ENCODE measurements around the gene FLT4. TPM values are rescaled to one million over a fixed set of nuclear protein-coding genes. Genes with fewer than 3 reads are reported as not detected.

FLT4 gene
- total and polyA plus RNA-seq, 4 donors: 2.0 to 19.9 (median 7.6) TPM

DNA sequence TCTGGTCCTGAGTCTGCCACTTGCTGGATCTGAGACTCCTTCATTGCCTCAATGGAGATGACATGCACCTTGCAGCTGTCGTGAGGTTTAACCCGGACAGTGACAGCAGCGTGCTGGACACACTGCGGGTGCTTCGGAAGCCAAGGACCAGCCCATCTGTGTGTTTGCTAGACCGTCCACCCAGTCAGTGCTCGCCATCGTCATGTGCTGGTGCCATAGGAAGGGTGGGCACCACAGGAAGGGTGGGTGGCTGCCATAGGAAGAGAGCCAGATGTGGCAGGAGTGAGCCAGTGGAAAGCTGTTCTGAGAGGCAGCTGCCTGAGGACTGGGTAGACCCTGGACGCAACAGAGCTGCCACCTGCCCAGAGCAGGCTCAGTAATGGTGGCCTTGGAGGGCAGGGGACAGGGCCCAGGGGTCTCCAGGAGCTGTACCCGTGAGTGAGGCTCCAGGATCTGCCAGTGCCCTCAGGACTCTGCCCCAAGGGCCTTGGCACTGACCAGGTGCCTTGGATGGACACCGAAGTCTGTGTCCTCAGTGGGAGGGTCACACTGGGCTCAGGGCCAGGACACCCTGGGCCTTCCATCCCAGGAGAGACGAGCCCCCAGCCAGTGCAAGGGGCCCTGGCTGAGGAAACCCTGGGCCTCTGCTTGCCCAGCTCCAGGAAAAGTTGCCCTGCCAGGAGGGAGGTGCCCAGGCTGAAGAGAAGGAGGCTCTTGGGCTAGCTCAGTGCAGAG lies 21.8 kb downstream of the FLT4 start:
- no peaks in the 10 kb centered on the region for H3K9me3 ChIP-seq (ENCODE audit: control insufficient read depth in 4 of 4, low read length in 3 of 4)
- no peaks in the 10 kb centered on the region for H3K27me3 ChIP-seq (ENCODE audit: control insufficient read depth in 4 of 4, insufficient read depth in 4 of 4, low read length in 3 of 4)
- no peaks in the 10 kb centered on the region for H3K36me3 ChIP-seq (ENCODE audit: control insufficient read depth in 4 of 4, insufficient read depth in 3 of 4, low read depth in 1 of 4, low read length in 3 of 4)
- WGBS: 87% methylated on average over 12 of the region's 12 CpGs
- TF ChIP-seq RXRA (IDR thresholded peaks at IDR 0.05) (no peak), JUND (IDR thresholded peaks at IDR 0.05) (no peak), EGR1 (IDR thresholded peaks at IDR 0.05; ENCODE audit: low read depth in 2 of 2) (no peak), RAD21 (IDR thresholded peaks at IDR 0.05) (no peak), SP1 (IDR thresholded peaks at IDR 0.05) (no peak), GABPA (IDR thresholded peaks at IDR 0.05 in 1 of 2, conservative IDR thresholded peaks at IDR 0.05 in 1 of 2) (no peak), HNF4G (IDR thresholded peaks at IDR 0.05) (no peak), YY1 (IDR thresholded peaks at IDR 0.05) (no peak), FOXA2 (IDR thresholded peaks at IDR 0.05) (no peak), HNF4A (conservative IDR thresholded peaks at IDR 0.05) (no peak), TAF1 (conservative IDR thresholded peaks at IDR 0.05) (no peak), FOXA1 (IDR thresholded peaks at IDR 0.05) (no peak)
- TF ChIP-seq, protein P1, sequence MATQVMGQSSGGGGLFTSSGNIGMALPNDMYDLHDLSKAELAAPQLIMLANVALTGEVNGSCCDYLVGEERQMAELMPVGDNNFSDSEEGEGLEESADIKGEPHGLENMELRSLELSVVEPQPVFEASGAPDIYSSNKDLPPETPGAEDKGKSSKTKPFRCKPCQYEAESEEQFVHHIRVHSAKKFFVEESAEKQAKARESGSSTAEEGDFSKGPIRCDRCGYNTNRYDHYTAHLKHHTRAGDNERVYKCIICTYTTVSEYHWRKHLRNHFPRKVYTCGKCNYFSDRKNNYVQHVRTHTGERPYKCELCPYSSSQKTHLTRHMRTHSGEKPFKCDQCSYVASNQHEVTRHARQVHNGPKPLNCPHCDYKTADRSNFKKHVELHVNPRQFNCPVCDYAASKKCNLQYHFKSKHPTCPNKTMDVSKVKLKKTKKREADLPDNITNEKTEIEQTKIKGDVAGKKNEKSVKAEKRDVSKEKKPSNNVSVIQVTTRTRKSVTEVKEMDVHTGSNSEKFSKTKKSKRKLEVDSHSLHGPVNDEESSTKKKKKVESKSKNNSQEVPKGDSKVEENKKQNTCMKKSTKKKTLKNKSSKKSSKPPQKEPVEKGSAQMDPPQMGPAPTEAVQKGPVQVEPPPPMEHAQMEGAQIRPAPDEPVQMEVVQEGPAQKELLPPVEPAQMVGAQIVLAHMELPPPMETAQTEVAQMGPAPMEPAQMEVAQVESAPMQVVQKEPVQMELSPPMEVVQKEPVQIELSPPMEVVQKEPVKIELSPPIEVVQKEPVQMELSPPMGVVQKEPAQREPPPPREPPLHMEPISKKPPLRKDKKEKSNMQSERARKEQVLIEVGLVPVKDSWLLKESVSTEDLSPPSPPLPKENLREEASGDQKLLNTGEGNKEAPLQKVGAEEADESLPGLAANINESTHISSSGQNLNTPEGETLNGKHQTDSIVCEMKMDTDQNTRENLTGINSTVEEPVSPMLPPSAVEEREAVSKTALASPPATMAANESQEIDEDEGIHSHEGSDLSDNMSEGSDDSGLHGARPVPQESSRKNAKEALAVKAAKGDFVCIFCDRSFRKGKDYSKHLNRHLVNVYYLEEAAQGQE (IDR thresholded peaks at IDR 0.05): no peak
- TF ChIP-seq, protein P2, sequence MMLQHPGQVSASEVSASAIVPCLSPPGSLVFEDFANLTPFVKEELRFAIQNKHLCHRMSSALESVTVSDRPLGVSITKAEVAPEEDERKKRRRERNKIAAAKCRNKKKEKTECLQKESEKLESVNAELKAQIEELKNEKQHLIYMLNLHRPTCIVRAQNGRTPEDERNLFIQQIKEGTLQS (IDR thresholded peaks at IDR 0.05): no peak
- TF ChIP-seq, protein P3, sequence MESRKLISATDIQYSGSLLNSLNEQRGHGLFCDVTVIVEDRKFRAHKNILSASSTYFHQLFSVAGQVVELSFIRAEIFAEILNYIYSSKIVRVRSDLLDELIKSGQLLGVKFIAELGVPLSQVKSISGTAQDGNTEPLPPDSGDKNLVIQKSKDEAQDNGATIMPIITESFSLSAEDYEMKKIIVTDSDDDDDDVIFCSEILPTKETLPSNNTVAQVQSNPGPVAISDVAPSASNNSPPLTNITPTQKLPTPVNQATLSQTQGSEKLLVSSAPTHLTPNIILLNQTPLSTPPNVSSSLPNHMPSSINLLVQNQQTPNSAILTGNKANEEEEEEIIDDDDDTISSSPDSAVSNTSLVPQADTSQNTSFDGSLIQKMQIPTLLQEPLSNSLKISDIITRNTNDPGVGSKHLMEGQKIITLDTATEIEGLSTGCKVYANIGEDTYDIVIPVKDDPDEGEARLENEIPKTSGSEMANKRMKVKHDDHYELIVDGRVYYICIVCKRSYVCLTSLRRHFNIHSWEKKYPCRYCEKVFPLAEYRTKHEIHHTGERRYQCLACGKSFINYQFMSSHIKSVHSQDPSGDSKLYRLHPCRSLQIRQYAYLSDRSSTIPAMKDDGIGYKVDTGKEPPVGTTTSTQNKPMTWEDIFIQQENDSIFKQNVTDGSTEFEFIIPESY (IDR thresholded peaks at IDR 0.05): no peak
- TF ChIP-seq, protein P4, sequence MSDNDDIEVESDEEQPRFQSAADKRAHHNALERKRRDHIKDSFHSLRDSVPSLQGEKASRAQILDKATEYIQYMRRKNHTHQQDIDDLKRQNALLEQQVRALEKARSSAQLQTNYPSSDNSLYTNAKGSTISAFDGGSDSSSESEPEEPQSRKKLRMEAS (IDR thresholded peaks at IDR 0.05): no peak
- TF ChIP-seq, protein P5, sequence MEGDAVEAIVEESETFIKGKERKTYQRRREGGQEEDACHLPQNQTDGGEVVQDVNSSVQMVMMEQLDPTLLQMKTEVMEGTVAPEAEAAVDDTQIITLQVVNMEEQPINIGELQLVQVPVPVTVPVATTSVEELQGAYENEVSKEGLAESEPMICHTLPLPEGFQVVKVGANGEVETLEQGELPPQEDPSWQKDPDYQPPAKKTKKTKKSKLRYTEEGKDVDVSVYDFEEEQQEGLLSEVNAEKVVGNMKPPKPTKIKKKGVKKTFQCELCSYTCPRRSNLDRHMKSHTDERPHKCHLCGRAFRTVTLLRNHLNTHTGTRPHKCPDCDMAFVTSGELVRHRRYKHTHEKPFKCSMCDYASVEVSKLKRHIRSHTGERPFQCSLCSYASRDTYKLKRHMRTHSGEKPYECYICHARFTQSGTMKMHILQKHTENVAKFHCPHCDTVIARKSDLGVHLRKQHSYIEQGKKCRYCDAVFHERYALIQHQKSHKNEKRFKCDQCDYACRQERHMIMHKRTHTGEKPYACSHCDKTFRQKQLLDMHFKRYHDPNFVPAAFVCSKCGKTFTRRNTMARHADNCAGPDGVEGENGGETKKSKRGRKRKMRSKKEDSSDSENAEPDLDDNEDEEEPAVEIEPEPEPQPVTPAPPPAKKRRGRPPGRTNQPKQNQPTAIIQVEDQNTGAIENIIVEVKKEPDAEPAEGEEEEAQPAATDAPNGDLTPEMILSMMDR (IDR thresholded peaks at IDR 0.05; ENCODE audit: low read depth, low read length, missing input control): no peak
- H3K4me1 ChIP-seq (ENCODE audit: control insufficient read depth in 4 of 4, insufficient read depth in 4 of 4, low read length in 3 of 4): no peaks in the 10 kb centered on the region
- H3K9ac ChIP-seq (ENCODE audit: low read depth in 1 of 2, low read length in 2 of 2): no peak overlapping the region
- no peak overlapping the region for H3K27ac ChIP-seq (ENCODE audit: low read depth in 1 of 2, low read length in 2 of 2)
- DNase-seq (ENCODE audit: low spot score): no peak
- H3K4me3 ChIP-seq (ENCODE audit: low read depth in 1 of 3, low read length in 3 of 3): no peak overlapping the region

All from liver (tissue), 9 donors.